K562 (cell line): ENCODE measurements around the gene ULK3. TPM values are rescaled to one million over a fixed set of nuclear protein-coding genes. Genes with fewer than 3 reads are reported as not detected.
A peak's percentile ranks its signal among the peaks of the same experiment; 100 is the strongest.

Experiments used
- ATAC-seq: fragments of 200-7000 bp; cut with Tn5 transposase; 3 replicates; pipeline ENCODE4 v1.9.1; 2020; ENCODE audit warnings: moderate library complexity
- BruUV-seq: library from RNA; stranded (reverse); fragments of 400-500 nt; replicated peaks from 2 replicates; lab custom pipeline; 2021; lab: Mats Ljungman, UMichigan
- CTCF ChIA-PET: fragments of 300-600 bp; formaldehyde crosslinking; extraction: SDS; loops from one replicate; lab custom pipeline; 2021; ENCODE audit warnings: low intra/inter-chr PET ratio; lab: Yijun Ruan, JAX
- POLR2A ChIA-PET: fragments of 300-600, 350-650 bp; sonication (Branson Sonifier 250); formaldehyde crosslinking; extraction: SDS; loops from one replicate; lab custom pipeline; 2021; ENCODE audit warnings: antibody characterized with exemption, inconsistent platforms; lab: Yijun Ruan, JAX
- DNase-seq, 4 experiments: peaks; one replicate each; pipeline versions ENCODE4 v3.0.0 to v3.0.0-alpha.2; 2011 to 2018; ENCODE audit warnings: low spot score in 3 of 4, mixed read lengths in 3 of 4; ENCODE audit errors: extremely low read depth in 1 of 4
- FAIRE-seq: peaks from 2 replicates; lab custom pipeline; 2011; peaks lifted over from hg19 to GRCh38; lab: Jason Lieb, UNC
- H2AFZ ChIP-seq: 2 replicates; pipeline ENCODE4 v1.6.0; 2011; ENCODE audit warnings: low read depth, low read length, control low read depth, inconsistent platforms
- H3K27ac ChIP-seq: fragments of 200-600 bp; 3 replicates; pipeline ENCODE4 v1.8.0; 2011; ENCODE audit warnings: low read depth, mild to moderate bottlenecking, control low read depth, inconsistent platforms, low read length, moderate library complexity, mixed read lengths; ENCODE audit errors: extremely low read depth
- H3K27me3 ChIP-seq, 2 experiments: fragments of 300-600 bp in 1 of 2; 2 replicates in 1 of 2; 3 replicates in 1 of 2; pipeline versions ENCODE4 v1.6.0 to v1.8.0; 2011; ENCODE audit warnings: inconsistent platforms in 2 of 2, low read length in 2 of 2, mild to moderate bottlenecking in 1 of 2, mixed read lengths in 1 of 2, moderate library complexity in 1 of 2; ENCODE audit not compliant: control insufficient read depth in 2 of 2, insufficient read depth in 2 of 2
- H3K36me3 ChIP-seq: fragments of 300-600 bp; 3 replicates; pipeline ENCODE4 v1.8.0; 2011; ENCODE audit warnings: mild to moderate bottlenecking, low read length, inconsistent platforms; ENCODE audit not compliant: control insufficient read depth, insufficient read depth
- H3K4me1 ChIP-seq, 2 experiments: fragments of 200-600 bp in 1 of 2; replicated peaks in 1 of 2; 2 replicates in 1 of 2; 3 replicates in 1 of 2; pipeline versions ENCODE4 v1.5.1 to v1.8.0; 2011; ENCODE audit warnings: inconsistent platforms in 2 of 2, low read length in 2 of 2, mild to moderate bottlenecking in 1 of 2, mixed read lengths in 1 of 2, moderate library complexity in 1 of 2; ENCODE audit not compliant: control insufficient read depth in 2 of 2, insufficient read depth in 2 of 2
- H3K4me2 ChIP-seq: 2 replicates; pipeline ENCODE4 v1.6.1; 2011; ENCODE audit warnings: low read length, control low read depth, inconsistent platforms, mixed read lengths; ENCODE audit not compliant: insufficient read depth
- H3K4me3 ChIP-seq: fragments of 200-600 bp; sonication (generic), shearing (Covaris generic); 2 replicates; pipeline ENCODE4 v1.5.1; 2016; ENCODE audit warnings: control low read depth, inconsistent platforms
- H3K79me2 ChIP-seq: fragments of 200-600 bp; 3 replicates; pipeline ENCODE4 v1.8.0; 2011; ENCODE audit warnings: low read length, inconsistent platforms; ENCODE audit not compliant: control insufficient read depth, insufficient read depth
- H3K9ac ChIP-seq, 2 experiments: 2 replicates each; pipeline versions ENCODE4 v1.6.0 to v1.6.1; 2011; ENCODE audit warnings: low read depth in 2 of 2, low read length in 2 of 2, control low read depth in 1 of 2, inconsistent platforms in 1 of 2, mild to moderate bottlenecking in 1 of 2, mixed read lengths in 1 of 2; ENCODE audit not compliant: insufficient read depth in 1 of 2
- H3K9me1 ChIP-seq: one replicate; pipeline ENCODE4 v1.6.0; 2011; ENCODE audit warnings: inconsistent platforms, mild to moderate bottlenecking, low read length, moderate library complexity; ENCODE audit not compliant: control insufficient read depth, insufficient read depth
- H3K9me3 ChIP-seq: replicated peaks from 2 replicates; pipeline ENCODE4 v1.5.1; 2011; ENCODE audit warnings: low read depth, low read length, inconsistent platforms; ENCODE audit not compliant: control insufficient read depth, insufficient read depth
- H4K20me1 ChIP-seq: replicated peaks from 2 replicates; pipeline ENCODE4 v1.6.1; 2011; ENCODE audit warnings: low read length, inconsistent platforms, mixed read lengths; ENCODE audit not compliant: control insufficient read depth, insufficient read depth
- ELK3 ChIP-seq: fragments of 450-650 bp; formaldehyde crosslinking; IDR thresholded peaks from 2 replicates; pipeline ENCODE4 v1.4.0; 2020; ENCODE audit warnings: mild to moderate bottlenecking
- MYC ChIP-seq, 2 experiments: fragments of 250-450 bp in 1 of 2; sonication (Bioruptor Pico) in 1 of 2; IDR thresholded peaks; 2 replicates each; pipeline versions ENCODE4 v1.5.1 to v1.6.1; 2012 to 2021; ENCODE audit warnings: low read depth in 2 of 2, borderline replicate concordance in 1 of 2, improper control_type of control experiment in 1 of 2, low read length in 1 of 2, mild to moderate bottlenecking in 1 of 2, moderate library complexity in 1 of 2
- SIN3A ChIP-seq, 2 experiments: fragments of 150-350 bp in 1 of 2; IDR thresholded peaks; 2 replicates each; pipeline ENCODE4 v1.6.1; 2011 to 2016; ENCODE audit warnings: borderline replicate concordance in 2 of 2, low read depth in 2 of 2, low read length in 2 of 2, mild to moderate bottlenecking in 2 of 2, moderate library complexity in 2 of 2; ENCODE audit not compliant: control insufficient read depth in 1 of 2
- SRF ChIP-seq, 2 experiments: fragments of 250-450, 450-650 bp in 1 of 2; sonication (Bioruptor Pico) in 1 of 2; sonication (generic) in 1 of 2; formaldehyde crosslinking; IDR thresholded peaks; 2 replicates each; pipeline versions ENCODE4 v1.5.0 to v1.5.1; 2020 to 2022; ENCODE audit warnings: mild to moderate bottlenecking in 1 of 2, missing genetic modification reagents in 1 of 2
- TBL1XR1 ChIP-seq, 2 experiments: IDR thresholded peaks; 2 replicates each; pipeline ENCODE4 v1.6.1; 2012; ENCODE audit warnings: improper control_type of control experiment in 2 of 2, low read length in 2 of 2, mild to moderate bottlenecking in 1 of 2
- ZNF263 ChIP-seq: sonication (generic); formaldehyde crosslinking; IDR thresholded peaks from 2 replicates; pipeline ENCODE4 v1.8.0; 2022; ENCODE audit warnings: mild to moderate bottlenecking, missing genetic modification reagents, borderline replicate concordance
- ZNF830 ChIP-seq: fragments of 250-450 bp; sonication (Bioruptor Pico); IDR thresholded peaks from 2 replicates; pipeline ENCODE4 v1.5.0; 2021; ENCODE audit warnings: mild to moderate bottlenecking
- WGBS: fragments of 100-300 bp; shearing (Covaris generic); methylation state at CpG from one replicate; pipeline ENCODE4 v1.1.6; 2016; ENCODE audit warnings: low coverage, mixed read lengths; ENCODE audit not compliant: insufficient coverage; ENCODE audit errors: missing lambda C conversion rate; 5-methylcytosine and 5-hydroxymethylcytosine counted together
- in situ Hi-C: fragments of 300-500 bp; cut with MboI; formaldehyde crosslinking; loops from 4 replicates; pipeline ENCODE4 v1.15.0; 2018; ENCODE audit warnings: inconsistent platforms, mixed read lengths
- intact Hi-C: fragments of 100-400 bp; cut with micrococcal nuclease; formaldehyde crosslinking; loops from 2 replicates; pipeline ENCODE4 v1.14.2; 2022
- polyA plus RNA-seq, 8 experiments: library from polyadenylated mRNA; depleted of rRNA in 4 of 8; stranded (reverse) in 5 of 8; unstranded in 3 of 8; fragments of >200 nt; fragmentation: Nextera tagmentation in 2 of 8; fragmentation: Illumina TruSeq in 1 of 8; extraction: Ambion mirVana in 2 of 8; extraction: Trizol in 1 of 8; gene quantifications; 2 replicates each; pipeline versions ENCODE4 v1.2.1 to v1.2.3, GENCODE V29; 2011 to 2014; ENCODE audit warnings: inconsistent platforms in 1 of 8, missing spikeins in 1 of 8
- total RNA-seq, 7 experiments: library from RNA; depleted of rRNA in 6 of 7; stranded (reverse); fragments of >200 nt in 6 of 7; fragmentation: Illumina TruSeq in 2 of 7; extraction: Trizol in 2 of 7; gene quantifications; 2 replicates each; pipeline versions ENCODE4 v1.2.1 to v1.2.3, GENCODE V29; 2011 to 2021; ENCODE audit warnings: low replicate concordance in 1 of 7

ULK3 gene
- total and polyA plus RNA-seq, 9 of the 15 experiments (the other 6 are each of a cell fraction or from before 2014, with no cell fraction given) = 0.68 to 68.0 (median 34.9) TPM

GRCh38 chr15:74825866-74826265, 17.1 kb downstream of the ULK3 start:
- intact Hi-C loops = no loop called here
- H3K79me2 ChIP-seq = no peaks in the 10 kb centered on the region
- BruUV-seq = no TSS peak
- TF ChIP-seq ZNF830 (CRISPR knock-in tag) = no peak
- no peak for TF ChIP-seq TBL1XR1 (IDR thresholded peaks at IDR 0.05; ENCODE audit: low read length in 2 of 2)
- no peak for TF ChIP-seq SIN3A (IDR thresholded peaks at IDR 0.05; ENCODE audit: borderline replicate concordance in 2 of 2, control insufficient read depth in 1 of 2, low read depth in 2 of 2, low read length in 2 of 2)
- TF ChIP-seq SRF (CRISPR knock-in tag; IDR thresholded peaks at IDR 0.05) = no peak
- TF ChIP-seq ZNF263 (CRISPR knock-in tag) = no peak
- no peak for TF ChIP-seq MYC (IDR thresholded peaks at IDR 0.05; ENCODE audit: low read depth, low read length)
- no peak for TF ChIP-seq MYC (CRISPR knock-in tag; IDR thresholded peaks at IDR 0.05; ENCODE audit: borderline replicate concordance, low read depth)
- TF ChIP-seq ELK3 (CRISPR knock-in tag) = no peak
- DNase-seq (no peak), ATAC-seq (0 out of 3 replicates have a peak, but pooled peaks have one; percentile 23), FAIRE-seq (no peak)
- peaks cover 21 to 55% of the 10 kb centered on the region in 2 experiments for H3K27me3 ChIP-seq
- WGBS = 12% methylated on average over 8 of the region's 10 CpGs
- in situ Hi-C loops = no loop called here
- no peak overlapping the region for H3K4me3 ChIP-seq
- H3K9ac ChIP-seq = no peak overlapping the region
- no peaks in the 10 kb centered on the region for H3K9me3 ChIP-seq
- H2AFZ ChIP-seq = no peak overlapping the region
- H3K4me1 ChIP-seq = peaks cover 0 to 14% of the 10 kb centered on the region in 2 experiments; a peak in 2 of 5 replicates
- no peak overlapping the region for H3K4me2 ChIP-seq
- H3K36me3 ChIP-seq = no peaks in the 10 kb centered on the region
- ChIA-PET POLR2A (interaction anchor here (0.8 to 1.2 kb wide), 3 partner anchors 11 to 129 kb away, joined by 3 to 4 read pairs (median 4); no protein-coding TSS in a partner anchor), CTCF (no interaction called here)
- no peaks in the 10 kb centered on the region for H3K9me1 ChIP-seq
- H4K20me1 ChIP-seq = peaks cover 13% of the 10 kb centered on the region; the same call in 1 of the 2 replicates
- no peak overlapping the region for H3K27ac ChIP-seq
